Measurements from ENCODE around the gene DPF1.
"Not testable (repeated sequence)": the region's sequence is repeated elsewhere in the genome, so short reads cannot be mapped to it uniquely, and the experiment has no call there.

The DPF1 gene

GRCh38 chr19:38250428-38250820 is 26.4 kb upstream of the DPF1 start:
- no peak for DNase-seq

GRCh38 chr19:38248421-38248820 is 24.4 kb upstream of the DPF1 start:
- no peak for DNase-seq

- peak; percentile 58 for DNase-seq
Observed at GRCh38 chr19:38247734-38248268, 23.8 kb upstream of the DPF1 start.

GRCh38 chr19:38247126-38247525 is 23.1 kb upstream of the DPF1 start:
- no peak for DNase-seq

- DNase-seq = no peak
Observed at GRCh38 chr19:38245826-38246498, 21.9 kb upstream of the DPF1 start.

GRCh38 chr19:38243279-38243673 is 19.3 kb upstream of the DPF1 start:
- no peak for DNase-seq

- DNase-seq = no peak
Observed at GRCh38 chr19:38239816-38240215, 15.8 kb upstream of the DPF1 start.

- no peak for DNase-seq
Observed at GRCh38 chr19:38234615-38235014, 10.6 kb upstream of the DPF1 start.

GRCh38 chr19:38233740-38234251 is 9.8 kb upstream of the DPF1 start:
- peak; percentile 87 for DNase-seq

- no peak for DNase-seq
Observed at GRCh38 chr19:38231918-38232317, 7.9 kb upstream of the DPF1 start.

- DNase-seq = not testable (repeated sequence)
Observed at GRCh38 chr19:38230506-38231133, 6.6 kb upstream of the DPF1 start.

- peak; percentile 82 for DNase-seq
Observed at GRCh38 chr19:38229585-38230073, 5.6 kb upstream of the DPF1 start.

GRCh38 chr19:38228491-38229439 is 4.7 kb upstream of the DPF1 start:
- DNase-seq = no peak

GRCh38 chr19:38228005-38228377 is 4.0 kb upstream of the DPF1 start:
- DNase-seq = no peak

- DNase-seq = no peak
Observed at GRCh38 chr19:38227287-38228004, 3.4 kb upstream of the DPF1 start.

- DNase-seq = not testable (repeated sequence)
Observed at GRCh38 chr19:38224863-38225218, 819 bp upstream of the DPF1 start.

GRCh38 chr19:38223617-38224013 is 407 bp downstream of the DPF1 start:
- no peak for DNase-seq

GRCh38 chr19:38223119-38223523 is 901 bp downstream of the DPF1 start:
- DNase-seq = no peak

GRCh38 chr19:38221919-38222830 is 1.8 kb downstream of the DPF1 start:
- DNase-seq = peak; percentile 56

GRCh38 chr19:38221421-38221820 is 2.6 kb downstream of the DPF1 start:
- DNase-seq = no peak

GRCh38 chr19:38219221-38219620 is 4.8 kb downstream of the DPF1 start:
- DNase-seq = peak; percentile 66
